ENCODE data around the gene SKAP2.

SKAP2 gene

GRCh38 chr7:26854876-26855855 is 9.2 kb downstream of the SKAP2 start:
- Histone ChIP-seq H3K27ac (ENCODE audit: extremely low read depth, low read depth, low read length) (no peak overlapping the region), H3K4me1 (ENCODE audit: control insufficient read depth, insufficient read depth, low read length) (peaks cover 48% of the 10 kb centered on the region), H3K9me3 (ENCODE audit: control insufficient read depth, insufficient read depth, low read depth, low read length) (no peaks in the 10 kb centered on the region), H3K36me3 (ENCODE audit: control insufficient read depth in 2 of 2, insufficient read depth in 1 of 2, low read length in 2 of 2) (peaks cover 0 to 11% of the 10 kb centered on the region in 2 experiments; a peak in 2 of 3 replicates), H3K4me3 (ENCODE audit: low read depth, low read length) (no peak overlapping the region)
- POLR2A ChIA-PET = interaction anchor here (1.0 to 1.8 kb wide), 3 partner anchors 9 to 259 kb away, joined by 3 to 5 read pairs (median 4); partner anchors contain the start of genes HOXA1 and SKAP2
- CTCF ChIA-PET = interaction anchor here (0.5 to 5.2 kb wide), 17 partner anchors 8 to 962 kb away, joined by 3 to 34 read pairs (median 4); partner anchors contain the start of gene HOXA5
- no peak for TF ChIP-seq ZNF37A (tag by site-specific recombination; IDR thresholded peaks at IDR 0.05)
- TF ChIP-seq PRDM6 (tag by site-specific recombination; IDR thresholded peaks at IDR 0.05) = peak; percentile 59

- peaks cover 0 to 13% of the 10 kb centered on the region in 2 experiments; a peak in 2 of 3 replicates for H3K36me3 ChIP-seq (ENCODE audit: control insufficient read depth in 2 of 2, insufficient read depth in 1 of 2, low read length in 2 of 2)
- POLR2A ChIA-PET = interaction anchor here (1.3 kb wide), 1 partner anchor 294 kb away, joined by 3 read pairs; the partner anchor contains the start of gene HOXA6
- H3K4me1 ChIP-seq (ENCODE audit: control insufficient read depth, insufficient read depth, low read length) = peaks cover 42% of the 10 kb centered on the region
- H3K9me3 ChIP-seq (ENCODE audit: control insufficient read depth, insufficient read depth, low read depth, low read length) = no peaks in the 10 kb centered on the region
- no peak overlapping the region for H3K4me3 ChIP-seq (ENCODE audit: low read depth, low read length)
- TF ChIP-seq ZNF654 (tag by site-specific recombination; IDR thresholded peaks at IDR 0.05; ENCODE audit: low read depth) (peak; percentile 49), ZEB2 (tag by site-specific recombination; IDR thresholded peaks at IDR 0.05) (0 out of 2 replicates have a peak, but pooled peaks have one; percentile 24), ZSCAN4 (tag by site-specific recombination; IDR thresholded peaks at IDR 0.05) (0 out of 2 replicates have a peak, but pooled peaks have one; percentile 21), PRDM6 (tag by site-specific recombination; IDR thresholded peaks at IDR 0.05) (peak; percentile 70), ZNF223 (tag by site-specific recombination; IDR thresholded peaks at IDR 0.05) (no peak)
- H3K27ac ChIP-seq (ENCODE audit: extremely low read depth, low read depth, low read length) = no peak overlapping the region
- CTCF ChIA-PET = interaction anchor here (0.6 to 5.2 kb wide), 21 partner anchors 9 to 762 kb away, joined by 3 to 34 read pairs (median 4); partner anchors contain the start of gene HOXA5
Measured at GRCh38 chr7:26853788-26854393, 10.5 kb downstream of the SKAP2 start.

- ChIA-PET CTCF (interaction anchor here (0.6 to 0.9 kb wide), 2 partner anchors 168 to 269 kb away, joined by 3 to 5 read pairs; no protein-coding TSS in a partner anchor), POLR2A (interaction anchor here (0.6 kb wide), 1 partner anchor 271 kb away, joined by 4 read pairs; no protein-coding TSS in a partner anchor)
- Histone ChIP-seq H3K27ac (ENCODE audit: extremely low read depth, low read depth, low read length) (no peak overlapping the region), H3K4me3 (ENCODE audit: low read depth, low read length) (no peak overlapping the region), H3K4me1 (ENCODE audit: control insufficient read depth, insufficient read depth, low read length) (peaks cover 18% of the 10 kb centered on the region), H3K36me3 (ENCODE audit: control insufficient read depth in 2 of 2, insufficient read depth in 1 of 2, low read length in 2 of 2) (peaks cover 0 to 19% of the 10 kb centered on the region in 2 experiments; a peak in 2 of 3 replicates), H3K9me3 (ENCODE audit: control insufficient read depth, insufficient read depth, low read depth, low read length) (no peaks in the 10 kb centered on the region)
- TF ChIP-seq ZNF366 (tag by site-specific recombination; conservative IDR thresholded peaks at IDR 0.05) (0 out of 2 replicates have a peak, but pooled peaks have one; percentile 11), ZNF335 (tag by site-specific recombination; conservative IDR thresholded peaks at IDR 0.05) (peak; percentile 42; the same call in 1 of the 2 replicates), ZNF629 (tag by site-specific recombination; IDR thresholded peaks at IDR 0.05) (0 out of 2 replicates have a peak, but pooled peaks have one; percentile 34), OSR2 (tag by site-specific recombination; IDR thresholded peaks at IDR 0.05) (0 out of 2 replicates have a peak, but pooled peaks have one; percentile 16), KLF16 (tag by site-specific recombination; IDR thresholded peaks at IDR 0.05) (no peak), ZBTB17 (tag by site-specific recombination; IDR thresholded peaks at IDR 0.05) (peak; percentile 72), ZNF362 (tag by site-specific recombination; IDR thresholded peaks at IDR 0.05) (peak; percentile 73; the same call in 1 of the 2 replicates), ZNF394 (tag by site-specific recombination; IDR thresholded peaks at IDR 0.05; ENCODE audit: borderline replicate concordance) (peak; percentile 88), ZNF24 (tag by site-specific recombination; IDR thresholded peaks at IDR 0.05) (no peak), KLF9 (tag by site-specific recombination; IDR thresholded peaks at IDR 0.05; ENCODE audit: low read depth) (no peak), PATZ1 (tag by site-specific recombination; IDR thresholded peaks at IDR 0.05) (peak; percentile 27; the same call in 1 of the 2 replicates), ZEB2 (tag by site-specific recombination; IDR thresholded peaks at IDR 0.05) (0 out of 2 replicates have a peak, but pooled peaks have one; percentile 16), SP7 (tag by site-specific recombination; IDR thresholded peaks at IDR 0.05) (peak; percentile 33; the same call in 1 of the 2 replicates)
Measured at GRCh38 chr7:26850193-26850651, 14.2 kb downstream of the SKAP2 start.
